Sigmoid colon (tissue), 7 donors: ENCODE measurements around the gene CACHD1. TPM values are rescaled to one million over a fixed set of nuclear protein-coding genes. Genes with fewer than 3 reads are reported as not detected.

Experiments
- DNase-seq: peaks from one replicate; pipeline ENCODE4 v3.0.0-alpha.2; 2019
- H3K27ac ChIP-seq, 4 donors: fragments of 200-600 bp; sonication (generic); one replicate each; pipeline ENCODE4 v1.5.1; 2016 to 2019; ENCODE audit warnings: mild to moderate bottlenecking in 1 of 4
- H3K27me3 ChIP-seq, 3 donors: fragments of 200-600 bp; sonication (generic); one replicate each; pipeline ENCODE4 v1.5.1; 2019; ENCODE audit warnings: mild to moderate bottlenecking in 1 of 3
- H3K36me3 ChIP-seq, 4 donors: fragments of 200-600 bp; sonication (generic); one replicate each; pipeline ENCODE4 v1.5.1; 2016 to 2019
- H3K4me1 ChIP-seq, 4 donors: fragments of 200-600 bp; sonication (generic); one replicate each; pipeline ENCODE4 v1.5.1; 2017 to 2019
- H3K4me3 ChIP-seq, 4 donors: fragments of 200-600 bp; sonication (generic); one replicate each; pipeline ENCODE4 v1.5.1; 2017 to 2019; ENCODE audit warnings: mild to moderate bottlenecking in 2 of 4, moderate library complexity in 1 of 4
- H3K9me3 ChIP-seq, 4 donors: fragments of 200-600 bp in 3 of 4; sonication (generic) in 3 of 4; one replicate each; pipeline versions ENCODE4 v1.5.1 to v1.6.1; 2013 to 2019
- CTCF ChIP-seq, 4 experiments: fragments of 450-650 bp in 3 of 4; fragments of 200-600 bp in 1 of 4; IDR thresholded peaks; one replicate each; pipeline ENCODE4 v1.5.1; 2016 to 2019; ENCODE audit warnings: antibody characterized with exemption in 4 of 4, mild to moderate bottlenecking in 3 of 4, moderate library complexity in 2 of 4
- EP300 ChIP-seq, 4 donors: sonication (generic); formaldehyde crosslinking; IDR thresholded peaks; one replicate each; pipeline ENCODE4 v1.6.1; 2017; ENCODE audit warnings: antibody characterized with exemption in 4 of 4
- POLR2A ChIP-seq, 2 donors: fragments of 450-650 bp; IDR thresholded peaks; one replicate each; pipeline ENCODE4 v1.6.1; 2016; ENCODE audit warnings: antibody characterized with exemption in 2 of 2, mild to moderate bottlenecking in 2 of 2, moderate library complexity in 2 of 2
- POLR2AphosphoS5 ChIP-seq, 4 donors: sonication (generic); formaldehyde crosslinking; IDR thresholded peaks; one replicate each; pipeline ENCODE4 v1.6.1; 2017; ENCODE audit warnings: antibody characterized with exemption in 4 of 4
- WGBS, 2 donors: extraction: QIAGEN DNeasy Blood & Tissue Kit; methylation state at CpG; one replicate each; pipeline ENCODE4 v1.1.7; 2013; 5-methylcytosine and 5-hydroxymethylcytosine counted together
- intact Hi-C: fragments of 100-400 bp; cut with DNase I; formaldehyde crosslinking; loops from one replicate; pipeline ENCODE4 v1.15.1; 2023
- polyA plus RNA-seq, 3 donors: library from polyadenylated mRNA; stranded (reverse); fragments of 200-250 nt; gene quantifications; one replicate each; pipeline ENCODE4 v1.2.3, GENCODE V29; 2013
- total RNA-seq, 4 donors: library from RNA; depleted of rRNA; stranded (reverse); fragments of >200 nt; gene quantifications; one replicate each; pipeline ENCODE4 v1.1.0, GENCODE V29; 2016
- donor health status: healthy with polysubstance abuse.
- donor health status: Bipolar disorder and iron deficiency.
- donor health status: healthy.

CACHD1 gene
- total and polyA plus RNA-seq, 7 donors, result 0.23 to 7.1 (median 3.7) TPM

GRCh38 chr1:64687725-64688327 is 217.9 kb downstream of the CACHD1 start:
- 44 to 68% methylated on average over 3 of the region's 3 CpGs for WGBS, 2 donors
- intact Hi-C loops, result loop anchor here (2.0 to 10.0 kb wide), 3 partner anchors 54 to 377 kb away; no protein-coding TSS in a partner anchor
- no peaks in the 10 kb centered on the region for H3K36me3 ChIP-seq
- peaks cover 0 to 31% (median 15%) of the 10 kb centered on the region in 4 donors for H3K4me1 ChIP-seq
- DNase-seq, result no peak
- no peaks in the 10 kb centered on the region for H3K27me3 ChIP-seq
- H3K27ac ChIP-seq, result no peak overlapping the region
- no peaks in the 10 kb centered on the region for H3K9me3 ChIP-seq
- no peak overlapping the region for H3K4me3 ChIP-seq
- TF ChIP-seq EP300 (IDR thresholded peaks at IDR 0.05) (no peak), CTCF (IDR thresholded peaks at IDR 0.05) (no peak), POLR2AphosphoS5 (IDR thresholded peaks at IDR 0.05) (no peak), POLR2A (IDR thresholded peaks at IDR 0.05) (no peak)

- peaks cover 0 to 33% (median 15%) of the 10 kb centered on the region in 4 donors for H3K4me1 ChIP-seq
- H3K9me3 ChIP-seq, result no peaks in the 10 kb centered on the region
- H3K27ac ChIP-seq, result peak overlapping the region in 2 of 4 donors; percentile 19 to 58
- no peaks in the 10 kb centered on the region for H3K27me3 ChIP-seq
- peak overlapping the region in 3 of 4 donors; percentile 7 to 28 (median 20) for H3K4me3 ChIP-seq
- no peak for DNase-seq
- intact Hi-C loops, result no loop called here
- 74 to 78% methylated on average over 7 of the region's 7 CpGs for WGBS, 2 donors
- TF ChIP-seq POLR2A (IDR thresholded peaks at IDR 0.05) (no peak), CTCF (IDR thresholded peaks at IDR 0.05) (no peak), POLR2AphosphoS5 (IDR thresholded peaks at IDR 0.05) (no peak), EP300 (IDR thresholded peaks at IDR 0.05) (no peak)
- H3K36me3 ChIP-seq, result no peaks in the 10 kb centered on the region
Measured at GRCh38 chr1:64691626-64692025, 221.7 kb downstream of the CACHD1 start.

- Histone ChIP-seq H3K36me3 (no peaks in the 10 kb centered on the region), H3K27me3 (no peaks in the 10 kb centered on the region), H3K27ac (no peak overlapping the region), H3K9me3 (no peaks in the 10 kb centered on the region), H3K4me1 (peaks cover 0 to 21% (median 11%) of the 10 kb centered on the region in 4 donors), H3K4me3 (no peak overlapping the region)
- intact Hi-C loops, result no loop called here
- 0 to 28% methylated on average over 1 of the region's 1 CpG for WGBS, 2 donors
- DNase-seq, result no peak
- TF ChIP-seq EP300 (IDR thresholded peaks at IDR 0.05) (no peak), CTCF (IDR thresholded peaks at IDR 0.05) (no peak), POLR2AphosphoS5 (IDR thresholded peaks at IDR 0.05) (no peak), POLR2A (IDR thresholded peaks at IDR 0.05) (no peak)
Measured at GRCh38 chr1:64692911-64693310, 223.0 kb downstream of the CACHD1 start.

DNA sequence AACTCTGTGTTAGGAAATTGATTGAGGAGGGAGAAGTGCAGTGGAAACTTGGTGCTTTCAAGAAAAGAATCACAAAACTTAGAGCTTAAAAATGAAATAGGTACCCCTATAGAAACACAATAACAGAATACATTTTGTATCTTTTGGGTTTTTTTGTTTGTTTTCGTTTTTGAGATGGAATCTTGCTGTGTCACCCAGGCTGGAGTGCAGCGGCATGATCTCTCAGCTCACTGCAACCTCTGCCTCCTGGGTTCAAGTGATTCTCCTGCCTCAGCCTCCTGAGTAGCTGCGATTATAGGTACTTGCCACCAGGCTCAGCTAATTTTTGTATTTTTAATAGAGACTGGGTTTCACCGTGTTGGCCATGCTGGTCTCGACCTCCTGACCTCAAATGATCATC is 223.5 kb downstream of the CACHD1 start:
- Histone ChIP-seq H3K4me3 (no peak overlapping the region), H3K36me3 (no peaks in the 10 kb centered on the region), H3K4me1 (peaks cover 0 to 20% (median 11%) of the 10 kb centered on the region in 4 donors), H3K9me3 (no peaks in the 10 kb centered on the region), H3K27ac (no peak overlapping the region), H3K27me3 (no peaks in the 10 kb centered on the region)
- WGBS, 2 donors, result 86 to 89% methylated on average over 5 of the region's 5 CpGs
- no peak for DNase-seq
- intact Hi-C loops, result no loop called here
- TF ChIP-seq CTCF (IDR thresholded peaks at IDR 0.05), result no peak
- TF ChIP-seq POLR2A (IDR thresholded peaks at IDR 0.05), result no peak
- TF ChIP-seq EP300 (IDR thresholded peaks at IDR 0.05), result no peak
- no peak for TF ChIP-seq POLR2AphosphoS5 (IDR thresholded peaks at IDR 0.05)

- 94 to 96% methylated on average over 3 of the region's 3 CpGs for WGBS, 2 donors
- intact Hi-C loops, result no loop called here
- H3K27me3 ChIP-seq, result no peaks in the 10 kb centered on the region
- H3K27ac ChIP-seq, result no peak overlapping the region
- TF ChIP-seq EP300 (IDR thresholded peaks at IDR 0.05), result no peak
- TF ChIP-seq CTCF (IDR thresholded peaks at IDR 0.05), result no peak
- TF ChIP-seq POLR2A (IDR thresholded peaks at IDR 0.05), result no peak
- peaks cover 0 to 12% (median 5%) of the 10 kb centered on the region in 4 donors for H3K4me1 ChIP-seq
- no peaks in the 10 kb centered on the region for H3K9me3 ChIP-seq
- no peaks in the 10 kb centered on the region for H3K36me3 ChIP-seq
- no peak for DNase-seq
- H3K4me3 ChIP-seq, result no peak overlapping the region
Measured at GRCh38 chr1:64696879-64697278, 226.9 kb downstream of the CACHD1 start.
